ENCODE results near the gene SLMAP. TPM values are rescaled to one million over a fixed set of nuclear protein-coding genes. Genes with fewer than 3 reads are reported as not detected.
A peak's percentile ranks its signal among the peaks of the same experiment; 100 is the strongest.

SLMAP gene
- total RNA-seq, 4 donors from 2014 or later, result 81.1 to 113 (median 97.1) TPM

- TF ChIP-seq CTCF (IDR thresholded peaks at IDR 0.05 in 4 of 5, conservative IDR thresholded peaks at IDR 0.05 in 1 of 5), result no peak
- no peak for TF ChIP-seq POLR2A (IDR thresholded peaks at IDR 0.05)
- H3K27me3 ChIP-seq, result no peaks in the 10 kb centered on the region
- ATAC-seq, result no peak
- peaks cover 16 to 25% of the 10 kb centered on the region in 2 donors for H3K4me1 ChIP-seq
- H3K4me3 ChIP-seq, result no peak overlapping the region
- DNase-seq, result no peak
- H3K27ac ChIP-seq, result no peak overlapping the region
- no peaks in the 10 kb centered on the region for H3K9me3 ChIP-seq
- no peaks in the 10 kb centered on the region for H3K36me3 ChIP-seq
- in situ Hi-C loops (cut with MboI; ENCODE audit: low sequenced_read_pairs in 4 of 4), result no loop called here
- intact Hi-C loops (cut with DNase I; ENCODE audit: low total_unique reads), result no loop called here
Measured at GRCh38 chr3:57942388-57942787, 186.3 kb downstream of the SLMAP start.

GRCh38 chr3:57942872-57943283, 186.8 kb downstream of the SLMAP start:
- Histone ChIP-seq H3K4me1 (peaks cover 16 to 25% of the 10 kb centered on the region in 2 donors), H3K27me3 (no peaks in the 10 kb centered on the region), H3K27ac (peak overlapping the region in 3 of 4 donors; percentile 17 to 47 (median 33)), H3K36me3 (no peaks in the 10 kb centered on the region), H3K9me3 (no peaks in the 10 kb centered on the region), H3K4me3 (no peak overlapping the region)
- intact Hi-C loops (cut with DNase I; ENCODE audit: low total_unique reads), result no loop called here
- in situ Hi-C loops (cut with MboI; ENCODE audit: low sequenced_read_pairs in 4 of 4), result no loop called here
- TF ChIP-seq CTCF (IDR thresholded peaks at IDR 0.05 in 4 of 5, conservative IDR thresholded peaks at IDR 0.05 in 1 of 5) (no peak), POLR2A (IDR thresholded peaks at IDR 0.05) (no peak)
- peak; percentile 67 to 76 for ATAC-seq
- DNase-seq, result peak; percentile 28 to 54

GRCh38 chr3:57943525-57944495, 187.7 kb downstream of the SLMAP start:
- no peak for TF ChIP-seq POLR2A (IDR thresholded peaks at IDR 0.05)
- TF ChIP-seq CTCF (IDR thresholded peaks at IDR 0.05 in 4 of 5, conservative IDR thresholded peaks at IDR 0.05 in 1 of 5), result no peak
- H3K36me3 ChIP-seq, result no peaks in the 10 kb centered on the region
- in situ Hi-C loops (cut with MboI; ENCODE audit: low sequenced_read_pairs in 4 of 4), result no loop called here
- intact Hi-C loops (cut with DNase I; ENCODE audit: low total_unique reads), result no loop called here
- ATAC-seq, result no peak
- H3K9me3 ChIP-seq, result no peaks in the 10 kb centered on the region
- no peaks in the 10 kb centered on the region for H3K27me3 ChIP-seq
- no peak overlapping the region for H3K4me3 ChIP-seq
- DNase-seq, result no peak
- H3K4me1 ChIP-seq, result peaks cover 16 to 25% of the 10 kb centered on the region in 2 donors
- H3K27ac ChIP-seq, result peak overlapping the region; percentile 23 to 47 (median 38)

- Histone ChIP-seq H3K27ac (no peak overlapping the region), H3K4me3 (no peak overlapping the region), H3K27me3 (no peaks in the 10 kb centered on the region), H3K36me3 (no peaks in the 10 kb centered on the region), H3K9me3 (no peaks in the 10 kb centered on the region), H3K4me1 (peaks cover 34 to 47% of the 10 kb centered on the region in 2 donors)
- in situ Hi-C loops (cut with MboI; ENCODE audit: low sequenced_read_pairs in 4 of 4), result no loop called here
- no peak for ATAC-seq
- DNase-seq, result no peak
- TF ChIP-seq POLR2A (IDR thresholded peaks at IDR 0.05) (no peak), CTCF (IDR thresholded peaks at IDR 0.05 in 4 of 5, conservative IDR thresholded peaks at IDR 0.05 in 1 of 5) (no peak)
- intact Hi-C loops (cut with DNase I; ENCODE audit: low total_unique reads), result no loop called here
Measured at GRCh38 chr3:57946970-57947381, 190.9 kb downstream of the SLMAP start.
